ENCODE results near the gene IPO7.

DNA sequence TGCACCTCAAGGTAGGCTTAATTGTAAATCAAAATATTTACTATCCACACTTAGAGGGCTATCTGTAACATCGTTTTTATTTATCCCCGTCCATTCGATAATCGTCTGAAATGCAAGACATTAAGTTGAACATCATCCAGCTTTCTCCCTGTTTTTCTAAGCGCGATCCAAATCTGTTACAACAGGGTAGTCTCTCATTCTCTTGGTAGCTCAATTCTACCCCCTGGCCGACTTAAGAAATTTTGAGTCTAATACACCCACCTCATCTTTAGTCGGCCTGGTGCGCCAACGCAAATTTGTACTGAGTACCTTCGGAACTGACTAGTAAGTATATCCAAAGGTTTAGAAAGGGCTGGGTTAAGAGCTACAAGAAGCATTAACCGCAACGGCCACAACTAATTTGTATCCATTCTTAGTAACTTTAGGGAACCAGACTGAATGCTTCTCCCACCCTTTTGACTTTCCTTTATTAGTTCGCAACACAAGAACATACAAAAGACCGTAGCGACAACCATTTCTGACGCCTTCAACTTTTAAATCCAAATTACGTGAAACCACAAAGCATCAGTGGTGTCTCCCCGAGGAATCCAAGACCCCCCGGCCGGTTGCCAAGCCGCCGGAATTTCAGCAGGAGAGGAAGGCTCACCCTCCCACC lies 75.3 kb downstream of the IPO7 start:
- TF ChIP-seq IRF5 (IDR thresholded peaks at IDR 0.05; ENCODE audit: borderline replicate concordance), result no peak
- TF ChIP-seq, protein P1, sequence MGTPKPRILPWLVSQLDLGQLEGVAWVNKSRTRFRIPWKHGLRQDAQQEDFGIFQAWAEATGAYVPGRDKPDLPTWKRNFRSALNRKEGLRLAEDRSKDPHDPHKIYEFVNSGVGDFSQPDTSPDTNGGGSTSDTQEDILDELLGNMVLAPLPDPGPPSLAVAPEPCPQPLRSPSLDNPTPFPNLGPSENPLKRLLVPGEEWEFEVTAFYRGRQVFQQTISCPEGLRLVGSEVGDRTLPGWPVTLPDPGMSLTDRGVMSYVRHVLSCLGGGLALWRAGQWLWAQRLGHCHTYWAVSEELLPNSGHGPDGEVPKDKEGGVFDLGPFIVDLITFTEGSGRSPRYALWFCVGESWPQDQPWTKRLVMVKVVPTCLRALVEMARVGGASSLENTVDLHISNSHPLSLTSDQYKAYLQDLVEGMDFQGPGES (IDR thresholded peaks at IDR 0.05), result no peak
- TF ChIP-seq RAD21 (IDR thresholded peaks at IDR 0.05; ENCODE audit: insufficient read depth, low read depth, low read length), result peak; percentile 16; the same call in 1 of the 2 replicates
- TF ChIP-seq SIN3A (IDR thresholded peaks at IDR 0.05; ENCODE audit: low read depth, low read length), result no peak
- TF ChIP-seq CTCF (IDR thresholded peaks at IDR 0.05 in 2 of 3, conservative IDR thresholded peaks at IDR 0.05 in 1 of 3; ENCODE audit: control insufficient read depth in 2 of 3, extremely low read depth in 1 of 3, insufficient read depth in 1 of 3, low read depth in 3 of 3, low read length in 3 of 3), result no peak
- no peak for TF ChIP-seq SUPT20H (IDR thresholded peaks at IDR 0.05; ENCODE audit: borderline replicate concordance, control insufficient read depth, low read depth, low read length)
- TF ChIP-seq SRF (IDR thresholded peaks at IDR 0.05; ENCODE audit: low read depth in 2 of 2, low read length in 2 of 2), result no peak

Measured in GM12878 (cell line).